ENCODE data around the gene ACADSB. TPM values are rescaled to one million over a fixed set of nuclear protein-coding genes. Genes with fewer than 3 reads are reported as not detected.

The ACADSB gene
- total RNA-seq, 1 donor from 2014 or later: 4.4 TPM

GRCh38 chr10:123035467-123036086 is 26.8 kb downstream of the ACADSB start:
- DNase-seq (ENCODE audit: extremely low read depth, low read depth, low spot score): no peak

- no peak for DNase-seq (ENCODE audit: extremely low read depth, low read depth, low spot score)
Measured at GRCh38 chr10:123038782-123039631, 30.2 kb downstream of the ACADSB start.

- no peak for DNase-seq (ENCODE audit: extremely low read depth, low read depth, low spot score)
Measured at GRCh38 chr10:123039632-123039930, 30.8 kb downstream of the ACADSB start.

GRCh38 chr10:123042708-123043408 is 34.1 kb downstream of the ACADSB start:
- no peak for DNase-seq (ENCODE audit: extremely low read depth, low read depth, low spot score)

- DNase-seq (ENCODE audit: extremely low read depth, low read depth, low spot score): peak; percentile 29
Measured at GRCh38 chr10:123043409-123043925, 34.7 kb downstream of the ACADSB start.

GRCh38 chr10:123044391-123044790 is 35.6 kb downstream of the ACADSB start:
- no peak for DNase-seq (ENCODE audit: extremely low read depth, low read depth, low spot score)

GRCh38 chr10:123045961-123046731 is 37.3 kb downstream of the ACADSB start:
- no peak for DNase-seq (ENCODE audit: extremely low read depth, low read depth, low spot score)

- no peak for DNase-seq (ENCODE audit: extremely low read depth, low read depth, low spot score)
Measured at GRCh38 chr10:123057968-123058367, 49.2 kb downstream of the ACADSB start.

- DNase-seq (ENCODE audit: extremely low read depth, low read depth, low spot score): no peak
Measured at GRCh38 chr10:123061865-123062264, 53.1 kb downstream of the ACADSB start.

- no peak for DNase-seq (ENCODE audit: extremely low read depth, low read depth, low spot score)
Measured at GRCh38 chr10:123062726-123063125, 53.9 kb downstream of the ACADSB start.

- DNase-seq (ENCODE audit: extremely low read depth, low read depth, low spot score): no peak
Measured at GRCh38 chr10:123068087-123068853, 59.5 kb downstream of the ACADSB start.

GRCh38 chr10:123069246-123069986 is 60.6 kb downstream of the ACADSB start:
- DNase-seq (ENCODE audit: extremely low read depth, low read depth, low spot score): no peak

GRCh38 chr10:123073187-123073586 is 64.4 kb downstream of the ACADSB start:
- no peak for DNase-seq (ENCODE audit: extremely low read depth, low read depth, low spot score)

- DNase-seq (ENCODE audit: extremely low read depth, low read depth, low spot score): no peak
Measured at GRCh38 chr10:123074215-123074614, 65.4 kb downstream of the ACADSB start.

- no peak for DNase-seq (ENCODE audit: extremely low read depth, low read depth, low spot score)
Measured at GRCh38 chr10:123081896-123082295, 73.1 kb downstream of the ACADSB start.

GRCh38 chr10:123083811-123084210 is 75.0 kb downstream of the ACADSB start:
- no peak for DNase-seq (ENCODE audit: extremely low read depth, low read depth, low spot score)

- no peak for DNase-seq (ENCODE audit: extremely low read depth, low read depth, low spot score)
Measured at GRCh38 chr10:123086281-123086680, 77.5 kb downstream of the ACADSB start.

GRCh38 chr10:123087348-123087747 is 78.5 kb downstream of the ACADSB start:
- DNase-seq (ENCODE audit: extremely low read depth, low read depth, low spot score): no peak

GRCh38 chr10:123087786-123088185 is 79.0 kb downstream of the ACADSB start:
- no peak for DNase-seq (ENCODE audit: extremely low read depth, low read depth, low spot score)

Measured in glomerular endothelial cell (primary cell).